Gastrocnemius medialis (tissue), 4 donors: Measurements from ENCODE around the gene GNB1L.

Source experiments
- CTCF ChIP-seq, 5 experiments: fragments of 450-650 bp in 3 of 5; fragments of 200-600 bp in 2 of 5; sonication (generic) in 2 of 5; IDR thresholded peaks in 4 of 5; conservative IDR thresholded peaks in 1 of 5; 1 replicate in 4 of 5; 2 replicates in 1 of 5; pipeline ENCODE4 v1.5.1; 2016 to 2019; ENCODE audit warnings: antibody characterized with exemption in 5 of 5, mild to moderate bottlenecking in 3 of 5, moderate library complexity in 3 of 5
- POLR2A ChIP-seq, 2 donors: fragments of 450-650 bp; IDR thresholded peaks; one replicate each; pipeline ENCODE4 v1.6.1; 2017; ENCODE audit warnings: antibody characterized with exemption in 2 of 2, mild to moderate bottlenecking in 2 of 2, moderate library complexity in 2 of 2

- TF ChIP-seq CTCF (IDR thresholded peaks at IDR 0.05 in 4 of 5, conservative IDR thresholded peaks at IDR 0.05 in 1 of 5) (no peak), POLR2A (IDR thresholded peaks at IDR 0.05) (no peak)
These were observed 41.8 kb downstream of the GNB1L start for GRCh38 chr22:19812910-19813309.
